GM19397 (cell line): ENCODE measurements around the gene EGFL8.
"Not testable (repeated sequence)": the region's sequence is repeated elsewhere in the genome, so short reads cannot be mapped to it uniquely, and the experiment has no call there.

Source experiments
- ATAC-seq: cut with Tn5 transposase; IDR thresholded peaks from one replicate; pipeline ENCODE4 v1.9.1; 2021; ENCODE audit warnings: mild to moderate bottlenecking, moderate library complexity; ENCODE audit not compliant: unreplicated experiment

EGFL8 gene

DNA sequence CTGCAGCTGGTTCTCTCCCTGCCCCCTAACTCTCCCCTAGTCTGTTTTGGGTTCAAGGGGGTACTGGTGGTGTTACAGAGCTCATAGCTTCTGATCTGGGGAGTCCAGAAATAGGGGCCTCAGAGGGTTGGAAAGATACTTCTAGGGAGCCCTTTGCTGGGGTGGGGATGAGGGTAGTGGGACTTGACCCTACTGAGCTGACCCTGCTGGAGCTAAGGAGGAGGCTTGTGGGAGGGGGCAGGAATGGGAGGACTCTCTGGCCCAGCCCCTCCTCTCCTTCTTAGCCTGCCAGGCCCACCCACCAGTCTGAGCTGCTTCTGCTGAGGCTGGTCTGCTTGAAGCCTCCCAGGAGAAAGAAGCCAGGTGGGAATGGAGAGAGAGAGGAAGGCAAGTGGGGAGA lies at the start of gene EGFL8:
EGFL8 (plus strand) TSS at position 301 of the 400 bp plus-strand sequence. CDS start 1,571 bp downstream, outside the sequence.
- ATAC-seq, result no peak

- no peak for ATAC-seq
Observed at GRCh38 chr6:32114796-32115195, 49.6 kb upstream of the EGFL8 start.

GRCh38 chr6:32115623-32116022 lies 48.8 kb upstream of the EGFL8 start:
- ATAC-seq, result no peak

- no peak for ATAC-seq
Observed at GRCh38 chr6:32116674-32117073, 47.7 kb upstream of the EGFL8 start.

DNA sequence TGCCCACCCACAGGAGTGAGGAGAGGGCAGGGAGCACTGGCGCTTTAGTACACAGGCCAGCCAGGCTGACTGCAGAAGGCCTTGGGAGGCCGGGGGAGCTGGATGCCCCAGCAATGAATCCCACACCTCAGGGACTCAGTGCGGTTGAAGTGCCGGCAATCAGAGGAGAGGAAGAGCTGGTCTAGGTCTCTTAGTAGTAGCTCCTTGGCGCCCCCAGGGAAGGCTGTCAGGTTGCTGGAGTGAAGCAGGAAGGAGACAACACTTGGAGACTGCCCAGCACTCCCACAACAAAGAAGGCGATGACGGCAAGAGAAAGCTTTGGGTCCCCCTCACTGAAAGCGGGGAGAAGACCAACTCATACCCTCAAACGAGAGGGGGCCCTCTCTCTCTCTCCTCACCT lies 46.9 kb upstream of the EGFL8 start:
- no peak for ATAC-seq

DNA sequence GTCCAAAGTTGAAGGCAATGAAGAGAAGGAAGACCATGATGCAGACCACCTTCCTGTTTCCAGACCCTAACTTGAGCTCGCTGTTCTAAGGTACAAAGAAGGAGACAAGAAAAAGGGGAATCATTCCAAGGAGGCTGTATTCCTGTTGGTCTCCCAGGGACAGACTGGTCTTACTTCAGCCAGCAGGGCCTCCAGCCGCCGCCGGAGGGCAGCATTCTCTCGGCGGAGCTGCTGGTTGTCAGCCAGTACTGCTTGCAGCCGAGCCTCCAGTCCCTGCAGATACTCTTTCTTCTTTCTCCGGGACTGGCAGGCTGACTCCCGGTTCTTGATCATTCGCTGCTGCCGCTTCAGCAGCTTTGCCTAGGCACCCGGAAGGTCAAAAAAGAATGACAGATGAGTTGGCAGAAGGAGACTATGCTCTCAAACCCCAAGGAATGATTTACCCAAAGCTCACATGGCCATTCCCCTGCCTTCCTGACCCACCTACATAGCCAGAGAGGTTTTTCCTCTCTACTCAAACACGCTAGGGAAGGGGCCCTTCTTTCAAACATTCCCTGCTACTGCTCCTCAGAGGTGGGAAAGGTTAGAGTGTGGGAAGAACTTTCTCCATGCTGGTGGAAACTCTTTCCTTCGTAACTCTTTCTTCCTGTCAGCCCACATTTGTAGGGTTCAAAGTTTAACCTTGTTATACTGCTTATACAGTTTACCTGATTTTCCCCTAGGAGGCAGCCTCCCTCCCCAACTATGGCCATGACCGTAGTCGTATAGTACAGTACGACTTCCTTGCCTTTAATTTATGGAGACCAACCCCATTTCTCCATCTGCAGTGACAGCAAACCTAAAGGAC lies 45.4 kb upstream of the EGFL8 start:
- no peak for ATAC-seq

DNA sequence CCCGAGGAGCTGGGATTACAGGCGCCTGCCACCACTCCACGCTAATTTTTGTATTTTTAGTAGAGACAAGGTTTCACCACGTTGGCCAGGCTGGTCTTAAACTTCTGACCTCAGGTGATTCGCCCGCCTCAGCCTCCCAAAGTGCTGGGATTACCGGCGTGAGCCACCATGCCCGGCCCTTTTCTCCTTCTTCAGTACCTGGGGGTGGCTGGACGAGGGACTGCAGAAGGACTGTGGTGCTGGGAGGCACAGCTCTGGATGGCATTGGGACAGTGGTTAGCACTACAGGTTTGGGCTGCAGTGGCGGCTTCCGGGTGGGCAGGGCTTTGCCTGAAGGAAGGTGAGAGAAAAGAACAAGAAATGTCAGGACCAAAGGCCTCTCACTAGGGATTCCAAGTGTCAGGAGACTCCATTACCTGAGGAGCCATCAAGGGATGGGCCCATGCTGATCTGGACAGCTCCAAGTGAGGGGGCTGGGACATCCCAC lies 43.8 kb upstream of the EGFL8 start:
- ATAC-seq, result no peak

DNA sequence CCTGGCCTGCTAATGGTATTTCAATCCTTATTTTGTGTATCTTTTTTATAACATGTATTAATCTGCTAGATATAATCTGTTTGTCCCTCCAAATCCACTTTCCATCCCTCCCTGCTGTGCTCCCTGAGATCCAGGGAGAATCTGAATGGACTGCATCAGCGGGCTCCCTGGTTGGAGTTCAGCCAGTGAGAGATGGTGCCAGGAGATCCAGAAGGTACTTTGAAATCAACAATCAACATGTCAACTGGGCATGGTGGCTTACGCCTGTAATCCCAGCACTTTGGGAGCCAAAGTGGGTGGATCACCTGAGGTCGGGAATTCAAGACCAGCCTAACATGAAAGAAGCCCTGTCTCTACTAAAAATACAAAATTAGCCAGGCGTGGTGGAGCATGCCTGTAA lies 40.7 kb upstream of the EGFL8 start:
- ATAC-seq, result no peak

- ATAC-seq, result no peak
Observed at GRCh38 chr6:32126880-32127279, 37.5 kb upstream of the EGFL8 start.

DNA sequence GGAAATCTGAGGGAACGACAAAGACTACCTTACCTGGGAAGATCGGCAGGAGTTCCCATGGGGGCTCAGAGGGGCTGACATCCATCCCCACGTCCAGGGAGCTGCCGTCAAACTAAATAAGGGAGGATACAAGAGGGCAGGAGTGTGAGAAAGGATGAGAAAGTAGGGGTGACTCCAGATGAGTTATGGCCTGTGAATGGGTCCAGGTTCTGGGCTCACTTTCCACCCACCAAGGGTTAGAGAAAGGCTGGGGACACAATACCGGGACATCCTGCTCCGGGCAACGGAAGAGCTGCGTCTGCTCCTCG lies 37.0 kb upstream of the EGFL8 start:
- no peak for ATAC-seq

DNA sequence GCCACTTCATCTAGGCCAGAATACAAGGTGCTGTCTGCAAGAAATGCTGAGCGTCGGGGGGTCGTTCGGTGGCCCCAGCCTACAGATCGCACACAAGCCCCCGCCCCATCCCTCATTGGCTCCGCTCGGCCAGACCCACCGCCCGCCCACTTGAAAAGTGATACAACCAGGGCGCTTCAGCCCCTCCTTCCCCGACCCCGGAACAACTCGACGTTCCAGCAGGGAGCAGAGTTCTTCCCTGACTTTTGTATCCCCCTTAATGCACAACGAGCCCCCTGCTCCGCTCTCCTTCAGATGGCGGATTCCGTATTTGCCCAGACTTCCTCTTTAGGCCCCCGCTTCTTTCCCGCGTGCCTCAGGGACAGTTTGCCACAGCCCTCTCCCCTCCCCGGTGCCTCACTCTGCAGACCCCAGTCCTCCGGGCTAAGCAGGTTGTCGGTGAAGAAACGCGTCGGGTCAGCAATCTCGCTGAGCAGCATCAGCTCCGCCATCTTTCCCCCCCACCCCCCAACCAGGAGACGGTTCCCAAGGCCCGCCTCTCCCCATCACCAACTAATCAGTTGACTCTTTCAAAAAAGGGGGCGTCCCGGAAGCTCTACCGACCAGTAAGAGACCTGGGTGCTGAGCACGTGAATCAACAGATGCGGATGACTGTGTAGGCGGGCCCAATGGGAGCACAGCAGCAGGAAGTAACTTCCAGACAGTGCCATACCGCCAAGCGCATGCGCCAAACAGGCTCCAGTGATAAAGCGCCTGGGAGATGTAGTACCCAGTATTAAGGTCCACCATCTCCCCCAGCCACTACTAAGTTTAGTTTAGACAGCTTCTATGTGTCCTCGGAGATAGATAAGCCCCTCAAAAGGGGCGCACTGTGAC lies 36.4 kb upstream of the EGFL8 start, which contains the start of gene ATF6B:
ATF6B (minus strand) TSS at position 530 of the 876 bp plus-strand sequence; CDS start at position 491, 39 bp downstream.
- ATAC-seq, result peak; percentile 81

GRCh38 chr6:32128751-32129296 lies 35.6 kb upstream of the EGFL8 start:
- ATAC-seq, result no peak

GRCh38 chr6:32129297-32130088 lies 34.9 kb upstream of the EGFL8 start:
- no peak for ATAC-seq

DNA sequence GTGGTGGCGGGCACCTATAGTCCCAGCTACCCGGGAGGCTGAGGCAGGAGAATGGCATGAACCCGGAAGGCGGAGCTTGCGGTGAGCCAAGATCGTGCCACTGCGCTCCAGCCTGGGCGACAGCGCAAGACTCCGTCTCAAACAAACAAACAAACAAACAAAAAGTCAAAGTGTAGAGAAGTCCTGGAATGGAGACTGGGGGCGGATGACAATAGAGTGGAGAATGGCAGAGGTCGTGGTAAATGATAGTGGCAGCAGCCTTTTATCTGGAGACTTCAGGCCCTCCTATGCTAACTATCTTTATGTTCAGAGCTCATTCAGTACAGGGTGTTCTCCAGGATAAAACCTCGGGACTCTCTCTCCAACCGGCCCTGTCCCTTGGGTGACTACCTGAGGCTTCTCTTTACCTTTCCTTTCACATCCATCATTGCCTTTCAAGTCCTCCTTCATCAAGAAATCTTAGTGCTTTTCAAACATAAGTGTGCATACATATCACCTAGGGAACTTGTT lies 32.9 kb upstream of the EGFL8 start:
- no peak for ATAC-seq

DNA sequence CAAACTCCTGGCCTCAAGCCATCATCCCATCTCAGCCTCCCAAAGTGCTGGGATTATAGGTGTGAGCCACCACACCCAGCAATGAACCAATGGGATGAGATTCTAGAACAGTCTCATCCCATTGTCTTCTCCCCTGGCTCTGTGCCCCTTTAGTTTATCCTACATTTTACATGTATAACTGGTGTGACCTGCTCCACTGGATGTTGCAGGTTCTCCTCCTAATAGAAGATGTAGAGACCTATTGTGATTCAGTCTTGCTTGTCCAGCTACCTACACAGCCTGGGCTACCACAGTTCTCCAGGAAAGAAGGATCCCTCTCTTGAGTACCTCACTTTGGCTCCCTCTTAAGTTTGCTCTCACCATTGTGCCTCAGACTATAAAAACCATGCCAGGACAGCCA lies 32.3 kb upstream of the EGFL8 start:
- no peak for ATAC-seq

GRCh38 chr6:32133786-32134185 lies 30.6 kb upstream of the EGFL8 start:
- ATAC-seq, result no peak

DNA sequence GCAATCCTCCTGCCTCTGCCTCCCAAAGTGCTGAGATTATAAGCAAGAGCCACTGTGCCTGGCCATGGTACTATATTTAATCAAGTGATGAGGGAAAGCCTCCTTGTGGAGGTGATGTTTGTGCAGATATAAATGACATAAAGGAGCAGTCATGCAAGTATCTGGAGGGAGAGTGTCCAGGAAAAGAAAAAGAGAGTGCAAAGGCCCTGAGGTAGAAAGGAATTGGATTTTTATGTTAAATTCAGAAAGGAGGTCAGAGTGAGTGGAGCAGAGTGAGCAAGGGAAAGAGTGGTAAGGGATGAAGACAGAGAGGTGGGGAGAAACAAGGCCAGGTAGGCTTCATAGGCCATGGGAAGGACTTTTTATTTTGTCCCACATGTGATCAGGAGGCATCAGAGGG lies 26.9 kb upstream of the EGFL8 start:
- ATAC-seq, result no peak

DNA sequence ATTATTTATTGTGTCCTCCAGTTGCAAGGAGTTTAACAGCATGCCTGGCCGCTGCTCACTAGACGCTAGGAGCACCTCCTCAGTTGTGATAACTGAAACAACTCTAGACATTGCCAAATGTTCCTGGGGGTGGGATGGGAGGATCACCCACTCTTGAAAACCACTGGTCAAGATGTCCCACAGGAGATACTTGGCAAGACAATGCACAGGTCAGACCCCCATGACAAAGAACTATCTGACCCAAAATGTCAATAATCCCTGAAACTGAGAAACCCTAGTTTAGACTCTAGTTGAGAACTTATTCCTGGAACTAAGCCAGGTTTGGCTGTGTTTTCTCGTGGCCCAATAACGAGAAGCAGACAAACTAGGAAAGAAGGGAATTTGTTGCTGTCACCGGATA lies 24.8 kb upstream of the EGFL8 start:
- ATAC-seq, result no peak

GRCh38 chr6:32140420-32141046 lies 23.9 kb upstream of the EGFL8 start:
- ATAC-seq, result no peak

DNA sequence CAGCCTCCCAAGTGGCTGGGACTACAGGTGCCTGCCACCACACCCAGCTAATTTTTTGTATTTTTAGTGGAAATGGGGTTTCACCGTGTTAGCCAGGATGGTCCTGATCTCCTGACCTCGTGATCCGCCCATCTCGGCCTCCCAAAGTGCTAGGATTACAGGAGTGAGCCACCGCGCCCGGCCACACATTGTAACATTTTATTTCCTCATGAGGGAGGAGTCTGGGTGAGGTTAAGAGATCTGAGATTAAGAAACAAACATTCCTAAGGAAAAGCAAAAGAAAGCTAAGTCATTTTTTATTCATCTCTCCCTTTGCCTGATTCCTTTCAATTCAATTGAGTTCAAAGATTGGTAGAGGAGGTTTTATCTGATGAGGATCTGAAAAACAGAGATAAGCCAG lies 20.2 kb upstream of the EGFL8 start:
- ATAC-seq, result not testable (repeated sequence)
